ENCODE measurements around the gene TEX51.

DNA sequence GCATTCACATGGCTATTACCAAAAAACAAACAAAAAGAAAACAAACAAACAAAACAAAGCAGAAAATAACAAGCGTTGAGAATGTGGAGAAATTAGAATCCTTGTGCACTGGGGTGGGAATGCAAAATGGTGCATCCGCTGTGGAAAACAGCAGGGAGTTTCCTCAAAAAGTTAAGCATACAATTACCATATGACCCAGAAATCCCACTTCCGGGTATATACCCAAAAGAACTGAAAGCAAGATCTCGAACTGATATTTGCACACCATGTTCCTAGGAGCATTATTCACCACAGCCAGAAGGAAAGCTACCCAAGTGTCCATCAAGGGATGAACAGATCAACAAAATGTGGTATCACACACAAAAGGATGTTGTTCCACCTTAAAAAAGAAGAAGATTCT lies 17.9 kb upstream of the TEX51 start:
- TF ChIP-seq, protein P1, sequence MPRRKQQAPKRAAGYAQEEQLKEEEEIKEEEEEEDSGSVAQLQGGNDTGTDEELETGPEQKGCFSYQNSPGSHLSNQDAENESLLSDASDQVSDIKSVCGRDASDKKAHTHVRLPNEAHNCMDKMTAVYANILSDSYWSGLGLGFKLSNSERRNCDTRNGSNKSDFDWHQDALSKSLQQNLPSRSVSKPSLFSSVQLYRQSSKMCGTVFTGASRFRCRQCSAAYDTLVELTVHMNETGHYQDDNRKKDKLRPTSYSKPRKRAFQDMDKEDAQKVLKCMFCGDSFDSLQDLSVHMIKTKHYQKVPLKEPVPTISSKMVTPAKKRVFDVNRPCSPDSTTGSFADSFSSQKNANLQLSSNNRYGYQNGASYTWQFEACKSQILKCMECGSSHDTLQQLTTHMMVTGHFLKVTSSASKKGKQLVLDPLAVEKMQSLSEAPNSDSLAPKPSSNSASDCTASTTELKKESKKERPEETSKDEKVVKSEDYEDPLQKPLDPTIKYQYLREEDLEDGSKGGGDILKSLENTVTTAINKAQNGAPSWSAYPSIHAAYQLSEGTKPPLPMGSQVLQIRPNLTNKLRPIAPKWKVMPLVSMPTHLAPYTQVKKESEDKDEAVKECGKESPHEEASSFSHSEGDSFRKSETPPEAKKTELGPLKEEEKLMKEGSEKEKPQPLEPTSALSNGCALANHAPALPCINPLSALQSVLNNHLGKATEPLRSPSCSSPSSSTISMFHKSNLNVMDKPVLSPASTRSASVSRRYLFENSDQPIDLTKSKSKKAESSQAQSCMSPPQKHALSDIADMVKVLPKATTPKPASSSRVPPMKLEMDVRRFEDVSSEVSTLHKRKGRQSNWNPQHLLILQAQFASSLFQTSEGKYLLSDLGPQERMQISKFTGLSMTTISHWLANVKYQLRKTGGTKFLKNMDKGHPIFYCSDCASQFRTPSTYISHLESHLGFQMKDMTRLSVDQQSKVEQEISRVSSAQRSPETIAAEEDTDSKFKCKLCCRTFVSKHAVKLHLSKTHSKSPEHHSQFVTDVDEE (CRISPR knock-in tag; IDR thresholded peaks at IDR 0.05): no peak
- TF ChIP-seq BACH2 (CRISPR knock-in tag; IDR thresholded peaks at IDR 0.05; ENCODE audit: borderline replicate concordance) (no peak), TCF4 (CRISPR knock-in tag; IDR thresholded peaks at IDR 0.05; ENCODE audit: borderline replicate concordance) (no peak), ZNF565 (CRISPR knock-in tag; conservative IDR thresholded peaks at IDR 0.05; ENCODE audit: low read depth) (no peak), OSR1 (CRISPR knock-in tag; IDR thresholded peaks at IDR 0.05) (no peak)

Measured in SK-N-SH treated with all-trans-retinoic acid at 6 μM for 48 hours (cell line).